Neural progenitor cell (in vitro differentiated cells): ENCODE measurements around the gene RPS6KA1.

Experiments used
- EZH2 ChIP-seq: fragments of 200-600 bp; sonication (generic); IDR thresholded peaks from 2 replicates; pipeline ENCODE4 v1.6.1; 2017; ENCODE audit warnings: antibody characterized with exemption, mild to moderate bottlenecking, moderate library complexity
- EZH2phosphoT487 ChIP-seq: fragments of 200-600 bp; sonication (generic); IDR thresholded peaks from 2 replicates; pipeline ENCODE4 v1.6.1; 2017; ENCODE audit warnings: antibody characterized with exemption
- TF ChIP-seq, protein P1 (sequence below): fragments of 200-600 bp; sonication (generic); IDR thresholded peaks from 2 replicates; pipeline ENCODE4 v1.5.1; 2017; ENCODE audit warnings: antibody characterized with exemption, mild to moderate bottlenecking

DNA sequence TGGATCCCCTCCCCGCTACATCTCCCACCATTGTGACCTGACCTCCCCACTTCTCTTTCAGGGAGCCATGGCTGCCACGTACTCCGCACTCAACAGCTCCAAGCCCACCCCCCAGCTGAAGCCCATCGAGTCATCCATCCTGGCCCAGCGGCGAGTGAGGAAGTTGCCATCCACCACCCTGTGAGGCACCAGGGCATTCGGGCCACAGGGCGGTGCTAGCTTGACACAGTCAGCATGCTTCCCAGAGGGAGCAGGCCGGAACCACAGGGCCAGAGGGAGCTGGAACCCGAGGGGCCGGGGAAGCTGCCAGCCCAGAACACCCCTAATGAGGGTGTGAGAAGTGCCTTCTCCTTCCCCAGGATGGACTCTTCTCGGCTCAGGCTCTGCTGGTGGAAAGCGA is 44.5 kb downstream of the RPS6KA1 start:
- no peak for TF ChIP-seq EZH2
- TF ChIP-seq, protein P1, sequence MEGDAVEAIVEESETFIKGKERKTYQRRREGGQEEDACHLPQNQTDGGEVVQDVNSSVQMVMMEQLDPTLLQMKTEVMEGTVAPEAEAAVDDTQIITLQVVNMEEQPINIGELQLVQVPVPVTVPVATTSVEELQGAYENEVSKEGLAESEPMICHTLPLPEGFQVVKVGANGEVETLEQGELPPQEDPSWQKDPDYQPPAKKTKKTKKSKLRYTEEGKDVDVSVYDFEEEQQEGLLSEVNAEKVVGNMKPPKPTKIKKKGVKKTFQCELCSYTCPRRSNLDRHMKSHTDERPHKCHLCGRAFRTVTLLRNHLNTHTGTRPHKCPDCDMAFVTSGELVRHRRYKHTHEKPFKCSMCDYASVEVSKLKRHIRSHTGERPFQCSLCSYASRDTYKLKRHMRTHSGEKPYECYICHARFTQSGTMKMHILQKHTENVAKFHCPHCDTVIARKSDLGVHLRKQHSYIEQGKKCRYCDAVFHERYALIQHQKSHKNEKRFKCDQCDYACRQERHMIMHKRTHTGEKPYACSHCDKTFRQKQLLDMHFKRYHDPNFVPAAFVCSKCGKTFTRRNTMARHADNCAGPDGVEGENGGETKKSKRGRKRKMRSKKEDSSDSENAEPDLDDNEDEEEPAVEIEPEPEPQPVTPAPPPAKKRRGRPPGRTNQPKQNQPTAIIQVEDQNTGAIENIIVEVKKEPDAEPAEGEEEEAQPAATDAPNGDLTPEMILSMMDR: no peak
- TF ChIP-seq EZH2phosphoT487: no peak
